ENCODE measurements around the gene NINJ1. TPM values are rescaled to one million over a fixed set of nuclear protein-coding genes. Genes with fewer than 3 reads are reported as not detected.
A peak's percentile ranks its signal among the peaks of the same experiment; 100 is the strongest.

Gene NINJ1
- total and polyA plus RNA-seq, 2 of the 13 experiments (the other 11 are each of a cell fraction or from before 2014, with no cell fraction given): 81.2 to 92.1 TPM

GRCh38 chr9:93131599-93132286 is 2.3 kb downstream of the NINJ1 start:
- FAIRE-seq: no peak
- TF ChIP-seq, protein P1, sequence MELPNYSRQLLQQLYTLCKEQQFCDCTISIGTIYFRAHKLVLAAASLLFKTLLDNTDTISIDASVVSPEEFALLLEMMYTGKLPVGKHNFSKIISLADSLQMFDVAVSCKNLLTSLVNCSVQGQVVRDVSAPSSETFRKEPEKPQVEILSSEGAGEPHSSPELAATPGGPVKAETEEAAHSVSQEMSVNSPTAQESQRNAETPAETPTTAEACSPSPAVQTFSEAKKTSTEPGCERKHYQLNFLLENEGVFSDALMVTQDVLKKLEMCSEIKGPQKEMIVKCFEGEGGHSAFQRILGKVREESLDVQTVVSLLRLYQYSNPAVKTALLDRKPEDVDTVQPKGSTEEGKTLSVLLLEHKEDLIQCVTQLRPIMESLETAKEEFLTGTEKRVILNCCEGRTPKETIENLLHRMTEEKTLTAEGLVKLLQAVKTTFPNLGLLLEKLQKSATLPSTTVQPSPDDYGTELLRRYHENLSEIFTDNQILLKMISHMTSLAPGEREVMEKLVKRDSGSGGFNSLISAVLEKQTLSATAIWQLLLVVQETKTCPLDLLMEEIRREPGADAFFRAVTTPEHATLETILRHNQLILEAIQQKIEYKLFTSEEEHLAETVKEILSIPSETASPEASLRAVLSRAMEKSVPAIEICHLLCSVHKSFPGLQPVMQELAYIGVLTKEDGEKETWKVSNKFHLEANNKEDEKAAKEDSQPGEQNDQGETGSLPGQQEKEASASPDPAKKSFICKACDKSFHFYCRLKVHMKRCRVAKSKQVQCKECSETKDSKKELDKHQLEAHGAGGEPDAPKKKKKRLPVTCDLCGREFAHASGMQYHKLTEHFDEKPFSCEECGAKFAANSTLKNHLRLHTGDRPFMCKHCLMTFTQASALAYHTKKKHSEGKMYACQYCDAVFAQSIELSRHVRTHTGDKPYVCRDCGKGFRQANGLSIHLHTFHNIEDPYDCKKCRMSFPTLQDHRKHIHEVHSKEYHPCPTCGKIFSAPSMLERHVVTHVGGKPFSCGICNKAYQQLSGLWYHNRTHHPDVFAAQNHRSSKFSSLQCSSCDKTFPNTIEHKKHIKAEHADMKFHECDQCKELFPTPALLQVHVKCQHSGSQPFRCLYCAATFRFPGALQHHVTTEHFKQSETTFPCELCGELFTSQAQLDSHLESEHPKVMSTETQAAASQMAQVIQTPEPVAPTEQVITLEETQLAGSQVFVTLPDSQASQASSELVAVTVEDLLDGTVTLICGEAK (IDR thresholded peaks at IDR 0.05): no peak
- TF ChIP-seq, protein P1 (CRISPR knock-in tag; IDR thresholded peaks at IDR 0.05): peak; percentile 35; the same call in 1 of the 2 replicates
- TF ChIP-seq ZNF629 (CRISPR knock-in tag; conservative IDR thresholded peaks at IDR 0.05): peak; percentile 89
- TF ChIP-seq MTF2 (CRISPR knock-in tag; IDR thresholded peaks at IDR 0.05; ENCODE audit: borderline replicate concordance): 0 out of 2 replicates have a peak, but pooled peaks have one; percentile 5
- TF ChIP-seq SP4 (CRISPR knock-in tag; IDR thresholded peaks at IDR 0.05): peak; percentile 41; the same call in 1 of the 2 replicates
- peak; percentile 3; the same call in 1 of the 2 replicates for TF ChIP-seq RBFOX2 (IDR thresholded peaks at IDR 0.05; ENCODE audit: low read depth, low read length)
- TF ChIP-seq ZFP41 (CRISPR knock-in tag; IDR thresholded peaks at IDR 0.05; ENCODE audit: borderline replicate concordance): no peak
- 0 out of 2 replicates have a peak, but pooled peaks have one; percentile 16 for TF ChIP-seq ZNF788 (CRISPR knock-in tag; IDR thresholded peaks at IDR 0.05; ENCODE audit: borderline replicate concordance)
- no peak for TF ChIP-seq CREM (IDR thresholded peaks at IDR 0.05)
- TF ChIP-seq CREM (CRISPR knock-in tag; IDR thresholded peaks at IDR 0.05): no peak
- no peak for TF ChIP-seq ETV5 (CRISPR knock-in tag; IDR thresholded peaks at IDR 0.05; ENCODE audit: borderline replicate concordance)
- TF ChIP-seq ZNF431 (CRISPR knock-in tag; IDR thresholded peaks at IDR 0.05; ENCODE audit: borderline replicate concordance, low read depth): 0 out of 2 replicates have a peak, but pooled peaks have one; percentile 33
- H2AFZ ChIP-seq (ENCODE audit: low read length): no peak overlapping the region
- POLR2A ChIA-PET: interaction anchor here (7.5 kb wide), 1 partner anchor 14 kb away, joined by 195 read pairs; no protein-coding TSS in a partner anchor
- peak overlapping the region; percentile 85 to 96 (median 92); a peak in 5 of 6 replicates for H3K4me3 ChIP-seq (replicated peaks in 1 of 3; ENCODE audit: insufficient read depth in 1 of 3, low read depth in 2 of 3, low read length in 3 of 3)
- peaks cover 66% of the 10 kb centered on the region for H3K79me2 ChIP-seq (ENCODE audit: insufficient read depth, low read length)
- DNase-seq (ENCODE audit: low spot score): no peak
- peaks cover 84% of the 10 kb centered on the region for H3K4me1 ChIP-seq (ENCODE audit: insufficient read depth, low read length)
- ATAC-seq: no peak
- CTCF ChIA-PET (ENCODE audit: low intra/inter-chr PET ratio, low total read pairs): no interaction called here
- intact Hi-C loops (cut with micrococcal nuclease; ENCODE audit: unreplicated experiment): no loop called here
- in situ Hi-C loops (cut with HindIII; ENCODE audit: extremely low pct_ligation_motif_present, low pct_unique_long_range_greater_than_20kb): no loop called here
- peaks cover 0 to 3% of the 10 kb centered on the region in 2 experiments; a peak in 1 of 5 replicates for H3K27me3 ChIP-seq (ENCODE audit: control insufficient read depth in 1 of 2, insufficient read depth in 2 of 2, low read length in 2 of 2)
- no TSS peak for BruUV-seq (replicated peaks)
- no peaks in the 10 kb centered on the region for H3K9me3 ChIP-seq (ENCODE audit: low read length)
- peak overlapping the region; percentile 98 for H3K4me2 ChIP-seq (ENCODE audit: low read depth, low read length)
- peak overlapping the region; percentile 99 for H3K27ac ChIP-seq (ENCODE audit: extremely low read length, insufficient read depth, low read length)
- H3K9ac ChIP-seq (ENCODE audit: insufficient read depth, low read depth, low read length): peak overlapping the region; percentile 99; the same call in 1 of the 2 replicates
- peaks cover 5 to 6% of the 10 kb centered on the region in 2 experiments; a peak in 3 of 5 replicates for H3K36me3 ChIP-seq (replicated peaks in 1 of 2; ENCODE audit: control insufficient read depth in 1 of 2, insufficient read depth in 2 of 2, low read length in 2 of 2)
- WGBS (ENCODE audit: low lambda C conversion rate): 91% methylated on average over 13 of the region's 13 CpGs
- H4K20me1 ChIP-seq (ENCODE audit: insufficient read depth, low read length): no peaks in the 10 kb centered on the region
